Measurements from ENCODE around the gene TENT4B.

The TENT4B gene

DNA sequence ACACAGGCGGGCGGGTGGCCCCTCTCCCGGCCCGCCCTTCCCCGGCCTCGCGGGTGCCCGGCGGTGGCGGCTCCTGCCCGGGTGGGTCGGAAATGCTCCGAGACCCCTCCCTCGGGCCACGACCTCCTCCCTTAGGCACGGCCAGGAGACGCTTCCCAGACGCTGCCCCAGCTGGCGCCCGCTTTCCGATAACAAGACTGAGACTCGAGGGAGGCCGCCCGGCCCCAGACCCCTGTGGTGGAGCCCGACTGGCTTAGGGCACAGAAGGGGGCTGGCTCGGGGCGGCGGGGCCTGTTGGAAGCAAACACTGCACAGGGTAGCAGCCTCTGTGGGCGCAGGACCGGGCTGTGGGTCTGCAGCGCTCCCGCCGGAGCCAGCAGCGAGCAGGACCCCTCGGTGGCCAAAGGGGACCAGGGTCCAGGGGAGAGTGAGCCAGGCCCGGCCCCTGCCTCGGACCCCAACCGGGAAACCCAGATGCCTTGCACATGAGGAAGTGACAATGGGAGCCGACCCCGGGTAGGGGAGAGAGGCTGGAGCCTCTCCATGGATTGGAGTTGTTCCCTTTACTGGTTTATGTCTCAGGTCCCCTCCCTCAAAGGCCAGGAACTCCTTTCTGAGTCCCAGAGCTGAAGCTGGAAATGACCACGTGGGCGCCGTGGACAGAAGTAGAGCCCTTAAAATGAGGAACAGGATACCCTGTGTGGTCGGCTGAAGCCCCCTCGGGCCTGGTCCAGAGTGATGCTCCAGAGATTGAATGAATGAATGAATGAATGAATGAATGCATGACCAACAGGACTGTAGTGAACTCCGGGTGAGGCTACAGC lies 93.4 kb downstream of the TENT4B start:
- no peak for DNase-seq (ENCODE audit: low read depth)
- TF ChIP-seq, protein P1, sequence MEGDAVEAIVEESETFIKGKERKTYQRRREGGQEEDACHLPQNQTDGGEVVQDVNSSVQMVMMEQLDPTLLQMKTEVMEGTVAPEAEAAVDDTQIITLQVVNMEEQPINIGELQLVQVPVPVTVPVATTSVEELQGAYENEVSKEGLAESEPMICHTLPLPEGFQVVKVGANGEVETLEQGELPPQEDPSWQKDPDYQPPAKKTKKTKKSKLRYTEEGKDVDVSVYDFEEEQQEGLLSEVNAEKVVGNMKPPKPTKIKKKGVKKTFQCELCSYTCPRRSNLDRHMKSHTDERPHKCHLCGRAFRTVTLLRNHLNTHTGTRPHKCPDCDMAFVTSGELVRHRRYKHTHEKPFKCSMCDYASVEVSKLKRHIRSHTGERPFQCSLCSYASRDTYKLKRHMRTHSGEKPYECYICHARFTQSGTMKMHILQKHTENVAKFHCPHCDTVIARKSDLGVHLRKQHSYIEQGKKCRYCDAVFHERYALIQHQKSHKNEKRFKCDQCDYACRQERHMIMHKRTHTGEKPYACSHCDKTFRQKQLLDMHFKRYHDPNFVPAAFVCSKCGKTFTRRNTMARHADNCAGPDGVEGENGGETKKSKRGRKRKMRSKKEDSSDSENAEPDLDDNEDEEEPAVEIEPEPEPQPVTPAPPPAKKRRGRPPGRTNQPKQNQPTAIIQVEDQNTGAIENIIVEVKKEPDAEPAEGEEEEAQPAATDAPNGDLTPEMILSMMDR (conservative IDR thresholded peaks at IDR 0.05; ENCODE audit: control insufficient read depth, insufficient read depth, low read depth, low read length), result no peak

DNA sequence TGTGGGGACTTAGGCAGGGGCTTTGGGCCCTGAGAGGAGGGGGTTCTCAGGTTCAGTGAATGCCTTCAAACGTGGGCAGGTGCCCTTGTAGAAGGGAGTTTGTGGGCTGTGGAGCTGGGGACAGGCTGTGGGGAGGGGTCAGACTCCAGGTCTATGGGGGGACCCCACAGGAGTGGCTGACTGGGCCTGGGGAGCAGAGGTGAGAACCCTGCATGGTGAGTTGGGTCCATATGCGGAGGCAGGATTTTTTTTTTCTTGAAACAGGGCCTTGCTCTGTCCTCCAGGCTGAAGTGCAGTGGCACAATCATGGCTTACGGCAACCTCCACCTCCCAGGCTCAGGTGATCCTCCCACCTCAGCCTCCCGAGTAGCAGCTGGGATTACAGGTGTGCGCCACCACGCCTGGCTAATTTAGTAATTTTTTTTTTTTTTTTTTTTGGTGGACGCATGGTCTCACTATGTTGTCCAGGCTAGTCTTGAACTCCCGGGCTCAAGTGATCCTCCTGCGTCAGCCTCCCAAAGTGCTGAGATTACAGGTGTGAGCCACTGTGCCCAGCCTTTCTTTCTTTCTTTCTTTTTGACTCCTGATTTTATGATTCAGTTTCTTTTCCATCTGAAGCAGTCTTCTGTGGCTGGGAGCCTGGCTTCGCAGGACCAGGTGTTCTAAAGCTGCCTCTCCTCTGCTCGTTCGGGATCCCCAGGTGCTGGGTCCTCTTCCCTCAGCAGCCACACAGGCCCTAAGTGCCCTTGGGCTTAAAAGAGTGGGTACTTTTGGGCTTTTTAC lies 94.2 kb downstream of the TENT4B start:
- TF ChIP-seq, protein P1 (conservative IDR thresholded peaks at IDR 0.05; ENCODE audit: control insufficient read depth, insufficient read depth, low read depth, low read length), result no peak
- DNase-seq (ENCODE audit: low read depth), result no peak
- peak overlapping the region; percentile 63 for H3K4me3 ChIP-seq (ENCODE audit: control insufficient read depth, low read depth, low read length)

More for the DNA sequence above, 93.4 kb downstream of the TENT4B start:
- H3K4me3 ChIP-seq (ENCODE audit: control insufficient read depth, low read depth, low read length), result peak overlapping the region; percentile 63

DNA sequence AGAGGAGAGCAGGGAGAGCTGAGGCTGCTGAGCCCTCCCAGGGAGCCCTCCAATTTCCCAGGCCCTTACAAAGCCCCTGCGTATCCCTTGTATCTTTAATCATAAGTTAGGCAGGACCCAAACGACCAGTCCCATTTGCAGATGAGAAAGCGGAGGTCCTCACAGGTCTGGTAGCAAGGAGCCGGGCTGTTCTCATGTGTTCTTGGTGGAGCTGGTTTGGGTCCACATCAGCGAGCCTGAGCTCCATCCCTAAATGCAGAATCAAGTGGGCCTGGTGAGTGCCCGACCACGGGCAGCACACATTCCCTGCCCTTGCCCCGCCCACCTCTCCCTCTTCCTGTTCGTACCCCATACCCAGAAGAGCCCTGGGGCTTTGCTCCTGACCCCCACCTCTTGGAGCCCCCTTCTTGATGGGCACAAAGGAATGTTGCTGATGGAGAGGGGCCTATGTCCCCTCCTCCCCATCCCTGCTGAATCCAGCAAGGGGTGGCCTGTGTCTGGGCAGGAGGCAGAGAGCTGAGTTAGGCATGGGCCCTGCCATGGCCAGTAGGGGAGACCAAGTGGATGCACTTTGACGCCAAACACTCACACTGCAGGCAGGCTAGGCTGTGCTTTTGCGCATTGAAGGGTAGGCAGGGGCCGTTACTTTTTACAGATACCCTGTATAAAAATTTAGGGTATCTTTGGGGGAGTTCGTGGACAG lies 95.0 kb downstream of the TENT4B start:
- DNase-seq (ENCODE audit: low read depth), result no peak
- TF ChIP-seq, protein P1 (conservative IDR thresholded peaks at IDR 0.05; ENCODE audit: control insufficient read depth, insufficient read depth, low read depth, low read length), result no peak
- no peak overlapping the region for H3K4me3 ChIP-seq (ENCODE audit: control insufficient read depth, low read depth, low read length)

DNA sequence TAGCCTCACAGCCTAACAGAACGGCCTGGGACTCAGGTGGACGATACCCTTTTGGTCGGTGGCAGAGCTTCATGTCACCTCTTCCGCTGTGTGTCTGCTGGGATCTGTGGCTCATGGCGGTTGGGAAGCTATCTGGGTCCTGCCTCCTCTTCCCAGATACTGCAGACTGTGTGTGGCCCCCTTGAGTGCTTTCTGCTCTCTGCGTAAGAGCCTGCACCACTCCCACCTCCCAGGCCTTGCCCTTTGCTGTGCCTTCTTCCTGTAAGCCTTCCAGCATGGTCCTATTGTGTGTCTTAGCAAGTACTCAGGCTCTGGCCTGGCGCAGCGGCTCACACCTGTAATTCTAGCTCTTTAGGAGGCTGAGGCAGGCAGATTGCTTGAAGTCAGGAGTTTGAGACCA lies 95.7 kb downstream of the TENT4B start:
- H3K4me3 ChIP-seq (ENCODE audit: control insufficient read depth, low read depth, low read length), result no peak overlapping the region
- TF ChIP-seq, protein P1 (conservative IDR thresholded peaks at IDR 0.05; ENCODE audit: control insufficient read depth, insufficient read depth, low read depth, low read length), result no peak
- DNase-seq (ENCODE audit: low read depth), result no peak

DNA sequence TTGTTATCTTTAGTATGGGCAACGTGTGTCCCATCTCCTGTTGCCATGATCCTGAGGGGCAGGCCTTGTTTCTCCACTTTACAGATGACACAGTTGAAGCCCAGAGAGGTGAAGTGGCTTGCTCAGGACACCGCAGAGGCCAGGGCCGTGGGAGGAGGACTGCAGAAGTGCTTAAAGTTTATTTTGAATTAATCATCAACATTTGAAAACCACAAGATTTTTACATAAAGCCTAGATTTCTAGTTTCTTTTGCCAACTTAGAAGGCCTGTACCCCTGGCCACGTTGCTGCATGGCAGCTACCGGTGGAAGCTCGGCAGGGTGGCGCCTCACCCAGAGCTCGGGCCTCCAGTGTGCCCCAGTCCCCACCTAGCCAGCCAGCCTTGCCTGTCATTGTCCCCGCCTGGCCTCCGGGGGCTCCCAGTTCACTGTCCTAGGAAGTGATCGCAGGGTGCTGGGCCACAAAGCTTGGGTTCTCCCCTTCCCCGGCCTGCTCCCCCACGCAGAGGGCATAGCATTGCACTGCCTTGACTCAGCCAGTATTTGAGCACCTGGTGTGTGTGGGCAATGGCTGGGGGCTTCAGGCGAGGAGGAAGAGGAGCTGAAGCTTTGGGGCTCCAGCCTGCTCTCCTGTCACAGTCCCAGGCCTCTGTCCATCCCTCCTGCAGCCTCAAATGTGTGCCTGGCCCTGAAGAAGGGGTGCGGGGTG lies 98.4 kb downstream of the TENT4B start:
- TF ChIP-seq, protein P1 (conservative IDR thresholded peaks at IDR 0.05; ENCODE audit: control insufficient read depth, insufficient read depth, low read depth, low read length), result no peak
- DNase-seq (ENCODE audit: low read depth), result peak; percentile 94
- no peak overlapping the region for H3K4me3 ChIP-seq (ENCODE audit: control insufficient read depth, low read depth, low read length)

DNA sequence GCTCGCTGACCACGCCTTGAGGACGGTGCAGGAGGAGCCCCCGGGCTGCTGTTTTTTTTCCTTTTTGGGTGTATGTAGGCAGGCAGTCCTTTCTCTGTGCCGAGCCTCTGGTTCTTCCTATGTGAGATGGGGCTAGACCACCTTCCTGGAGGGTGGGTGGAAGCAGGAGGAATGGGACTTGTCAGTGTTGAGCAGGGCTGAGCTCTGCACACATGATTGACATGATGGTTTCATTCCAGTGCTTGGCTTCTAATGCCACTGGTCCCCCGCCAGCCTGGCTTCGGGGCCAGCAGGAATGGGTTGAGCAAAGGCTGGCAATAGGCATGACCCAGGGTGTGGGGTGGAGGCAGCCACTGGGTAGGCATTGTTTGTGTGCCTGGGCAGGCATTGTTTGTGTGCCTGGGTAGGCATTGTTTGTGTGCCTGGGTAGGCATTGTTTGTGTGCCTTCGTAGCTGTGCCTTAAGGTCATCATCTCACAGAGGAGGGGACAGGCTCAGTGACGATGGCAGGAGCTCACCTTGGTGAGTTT lies 99.0 kb downstream of the TENT4B start:
- TF ChIP-seq, protein P1 (conservative IDR thresholded peaks at IDR 0.05; ENCODE audit: control insufficient read depth, insufficient read depth, low read depth, low read length), result no peak
- DNase-seq (ENCODE audit: low read depth), result no peak
- no peak overlapping the region for H3K4me3 ChIP-seq (ENCODE audit: control insufficient read depth, low read depth, low read length)
